GM12865 (cell line): ENCODE measurements around the gene SERPINE3.

Experiments
- DNase-seq: peaks from one replicate; pipeline ENCODE4 v3.0.0; 2010; ENCODE audit warnings: low read depth
- H3K4me3 ChIP-seq: 2 replicates; pipeline ENCODE4 v1.5.1; 2011; ENCODE audit warnings: mild to moderate bottlenecking, low read depth, low read length, control low read depth
- CTCF ChIP-seq: IDR thresholded peaks from 2 replicates; pipeline ENCODE4 v1.5.1; 2011; ENCODE audit warnings: low read length, control low read depth, low read depth, inconsistent platforms; ENCODE audit not compliant: insufficient read depth; ENCODE audit errors: missing control alignments

Gene SERPINE3

GRCh38 chr13:51333826-51334225 is 5.7 kb upstream of the SERPINE3 start:
- no peak for DNase-seq
- TF ChIP-seq CTCF, result no peak
- no peak overlapping the region for H3K4me3 ChIP-seq

GRCh38 chr13:51336746-51337145 is 2.7 kb upstream of the SERPINE3 start:
- no peak for DNase-seq
- TF ChIP-seq CTCF, result no peak
- no peak overlapping the region for H3K4me3 ChIP-seq

- TF ChIP-seq CTCF, result no peak
- no peak for DNase-seq
- no peak overlapping the region for H3K4me3 ChIP-seq
Observed at GRCh38 chr13:51339952-51340732, 651 bp downstream of the SERPINE3 start.

GRCh38 chr13:51341232-51341631 is 1.7 kb downstream of the SERPINE3 start:
- no peak for TF ChIP-seq CTCF
- no peak overlapping the region for H3K4me3 ChIP-seq
- no peak for DNase-seq

- DNase-seq, result no peak
- H3K4me3 ChIP-seq, result no peak overlapping the region
- TF ChIP-seq CTCF, result no peak
Observed at GRCh38 chr13:51341791-51342190, 2.3 kb downstream of the SERPINE3 start.

- DNase-seq, result no peak
- TF ChIP-seq CTCF, result no peak
- H3K4me3 ChIP-seq, result no peak overlapping the region
Observed at GRCh38 chr13:51342706-51343105, 3.2 kb downstream of the SERPINE3 start.

- no peak for DNase-seq
- no peak for TF ChIP-seq CTCF
- H3K4me3 ChIP-seq, result no peak overlapping the region
Observed at GRCh38 chr13:51343475-51343874, 4.0 kb downstream of the SERPINE3 start.
